ENCODE results near the gene MFAP4. TPM values are rescaled to one million over a fixed set of nuclear protein-coding genes. Genes with fewer than 3 reads are reported as not detected.

Gene MFAP4
- total RNA-seq, 1 experiment from 2014 or later: not detected

DNA sequence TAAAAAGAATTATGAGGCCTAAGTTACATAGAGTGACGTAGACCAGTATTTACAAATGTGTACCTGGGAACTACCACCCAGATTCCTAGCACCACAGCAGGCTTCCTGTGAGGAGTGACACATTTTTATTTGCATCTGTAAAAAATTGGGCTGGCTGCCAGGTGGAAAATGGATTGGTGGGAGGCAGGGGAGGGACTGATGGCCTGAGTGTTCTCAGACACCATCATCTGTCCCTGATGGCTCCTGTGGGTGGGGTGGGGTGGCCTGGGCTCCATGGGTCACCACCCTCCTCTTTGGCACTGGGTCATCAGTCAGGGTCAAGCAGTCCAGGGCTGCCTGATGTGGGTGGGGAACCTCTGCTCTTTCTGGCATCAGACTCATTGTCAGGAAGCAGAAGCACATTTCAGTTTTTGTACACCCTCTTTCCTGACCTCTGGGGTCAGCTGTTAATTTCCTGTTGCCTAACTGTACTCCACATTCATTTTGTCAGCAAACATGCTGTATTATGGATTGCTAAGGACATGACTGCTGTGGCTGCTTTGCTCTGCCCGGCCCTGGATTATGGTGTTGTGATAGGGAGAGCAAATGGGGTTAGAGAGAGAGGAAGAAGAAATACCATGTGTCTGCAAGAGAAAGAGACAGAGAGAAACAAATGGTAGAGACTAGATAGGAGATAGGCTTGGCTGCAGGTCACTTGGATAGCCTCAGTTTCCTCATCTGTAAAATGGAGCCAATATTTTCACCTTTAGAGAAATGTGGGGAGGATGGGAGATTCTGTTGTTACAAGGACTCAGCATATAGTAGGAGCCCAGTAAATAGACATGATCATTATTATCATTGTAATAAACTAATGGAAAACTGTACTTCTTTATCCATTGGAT lies 11.6 kb upstream of the MFAP4 start:
- intact Hi-C loops (cut with micrococcal nuclease; ENCODE audit: unreplicated experiment): no loop called here
- Histone ChIP-seq H3K4me1 (no peaks in the 10 kb centered on the region), H3K4me3 (ENCODE audit: low read depth, low read length) (no peak overlapping the region), H3K9me3 (no peaks in the 10 kb centered on the region), H3K36me3 (ENCODE audit: control insufficient read depth, insufficient read depth, low read length) (no peaks in the 10 kb centered on the region), H3K27me3 (replicated peaks; ENCODE audit: control insufficient read depth, insufficient read depth, low read length) (no peaks in the 10 kb centered on the region)
- Mint-ChIP-seq H3K27me3 (ENCODE audit: insufficient read depth, unreplicated experiment) (peaks cover 5% of the 10 kb centered on the region), H3K4me1 (ENCODE audit: low read depth, unreplicated experiment) (no peaks in the 10 kb centered on the region), H3K27ac (ENCODE audit: unreplicated experiment) (no peak overlapping the region), H3K9me3 (ENCODE audit: unreplicated experiment) (no peaks in the 10 kb centered on the region), H3K4me3 (ENCODE audit: unreplicated experiment) (no peak overlapping the region), H3K36me3 (ENCODE audit: insufficient read depth, unreplicated experiment) (no peaks in the 10 kb centered on the region)
- DNase-seq: no peak
- TF ChIP-seq, protein P1, sequence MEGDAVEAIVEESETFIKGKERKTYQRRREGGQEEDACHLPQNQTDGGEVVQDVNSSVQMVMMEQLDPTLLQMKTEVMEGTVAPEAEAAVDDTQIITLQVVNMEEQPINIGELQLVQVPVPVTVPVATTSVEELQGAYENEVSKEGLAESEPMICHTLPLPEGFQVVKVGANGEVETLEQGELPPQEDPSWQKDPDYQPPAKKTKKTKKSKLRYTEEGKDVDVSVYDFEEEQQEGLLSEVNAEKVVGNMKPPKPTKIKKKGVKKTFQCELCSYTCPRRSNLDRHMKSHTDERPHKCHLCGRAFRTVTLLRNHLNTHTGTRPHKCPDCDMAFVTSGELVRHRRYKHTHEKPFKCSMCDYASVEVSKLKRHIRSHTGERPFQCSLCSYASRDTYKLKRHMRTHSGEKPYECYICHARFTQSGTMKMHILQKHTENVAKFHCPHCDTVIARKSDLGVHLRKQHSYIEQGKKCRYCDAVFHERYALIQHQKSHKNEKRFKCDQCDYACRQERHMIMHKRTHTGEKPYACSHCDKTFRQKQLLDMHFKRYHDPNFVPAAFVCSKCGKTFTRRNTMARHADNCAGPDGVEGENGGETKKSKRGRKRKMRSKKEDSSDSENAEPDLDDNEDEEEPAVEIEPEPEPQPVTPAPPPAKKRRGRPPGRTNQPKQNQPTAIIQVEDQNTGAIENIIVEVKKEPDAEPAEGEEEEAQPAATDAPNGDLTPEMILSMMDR (IDR thresholded peaks at IDR 0.05; ENCODE audit: insufficient read depth in 1 of 2, low read depth in 1 of 2, low read length in 1 of 2, severe bottlenecking in 1 of 2, unreplicated experiment in 1 of 2): no peak
- BruUV-seq (replicated peaks): no TSS peak
- CTCF ChIA-PET: no interaction called here
- POLR2A ChIA-PET: no interaction called here

DNA sequence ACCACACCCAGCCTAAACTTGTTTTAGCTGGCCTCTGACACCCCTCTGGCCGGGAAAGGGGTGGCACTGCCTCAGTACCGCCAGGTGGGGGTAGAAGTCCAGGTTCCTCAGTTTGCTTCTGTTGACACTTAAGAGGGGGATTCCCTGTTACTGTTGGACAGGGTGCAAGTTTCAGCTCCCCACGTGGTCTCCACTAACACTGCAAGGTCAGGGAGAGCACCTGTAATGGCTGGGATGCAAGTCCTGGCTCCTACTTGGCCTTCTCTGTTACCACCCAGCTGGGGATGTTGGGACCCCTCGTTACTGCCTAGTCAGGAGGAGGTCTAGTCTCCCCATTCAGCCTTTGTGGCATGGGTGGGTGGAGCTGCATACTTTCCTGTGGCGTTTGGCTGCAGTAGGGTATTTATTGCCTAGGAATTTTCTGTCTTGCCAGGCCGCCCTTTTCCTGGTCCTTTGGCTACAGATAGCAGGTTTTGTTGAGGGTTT lies 10.6 kb upstream of the MFAP4 start:
- CTCF ChIA-PET: no interaction called here
- DNase-seq: no peak
- H3K4me1 ChIP-seq: no peaks in the 10 kb centered on the region

GRCh38 chr17:19392303-19392702 lies 5.3 kb upstream of the MFAP4 start:
- H3K27me3 ChIP-seq (replicated peaks; ENCODE audit: control insufficient read depth, insufficient read depth, low read length): no peaks in the 10 kb centered on the region
- intact Hi-C loops (cut with micrococcal nuclease; ENCODE audit: unreplicated experiment): no loop called here
- peak in 1 of 2 experiments; percentile 17 for DNase-seq
- no peak overlapping the region for H3K27ac Mint-ChIP-seq (ENCODE audit: unreplicated experiment)
- H3K9me3 Mint-ChIP-seq (ENCODE audit: unreplicated experiment): no peaks in the 10 kb centered on the region
- H3K9me3 ChIP-seq: no peaks in the 10 kb centered on the region
- no peak overlapping the region for H3K4me3 Mint-ChIP-seq (ENCODE audit: unreplicated experiment)
- H3K36me3 Mint-ChIP-seq (ENCODE audit: insufficient read depth, unreplicated experiment): no peaks in the 10 kb centered on the region
- BruUV-seq (replicated peaks): no TSS peak
- CTCF ChIA-PET: no interaction called here
- H3K36me3 ChIP-seq (ENCODE audit: control insufficient read depth, insufficient read depth, low read length): no peaks in the 10 kb centered on the region
- H3K27me3 Mint-ChIP-seq (ENCODE audit: insufficient read depth, unreplicated experiment): peaks cover 10% of the 10 kb centered on the region
- no peak overlapping the region for H3K4me3 ChIP-seq (ENCODE audit: low read depth, low read length)
- TF ChIP-seq, protein P1 (IDR thresholded peaks at IDR 0.05; ENCODE audit: insufficient read depth in 1 of 2, low read depth in 1 of 2, low read length in 1 of 2, severe bottlenecking in 1 of 2, unreplicated experiment in 1 of 2): no peak
- peaks cover 8% of the 10 kb centered on the region for H3K4me1 Mint-ChIP-seq (ENCODE audit: low read depth, unreplicated experiment)
- POLR2A ChIA-PET: no interaction called here
- H3K4me1 ChIP-seq: peaks cover 10% of the 10 kb centered on the region; the same call in 1 of the 2 replicates

More for the DNA sequence above, 10.6 kb upstream of the MFAP4 start:
- no peaks in the 10 kb centered on the region for H3K9me3 Mint-ChIP-seq (ENCODE audit: unreplicated experiment)
- H3K27ac Mint-ChIP-seq (ENCODE audit: unreplicated experiment): no peak overlapping the region
- BruUV-seq (replicated peaks): no TSS peak
- H3K27me3 Mint-ChIP-seq (ENCODE audit: insufficient read depth, unreplicated experiment): peaks cover 9% of the 10 kb centered on the region
- H3K27me3 ChIP-seq (replicated peaks; ENCODE audit: control insufficient read depth, insufficient read depth, low read length): no peaks in the 10 kb centered on the region
- intact Hi-C loops (cut with micrococcal nuclease; ENCODE audit: unreplicated experiment): no loop called here
- H3K4me3 ChIP-seq (ENCODE audit: low read depth, low read length): no peak overlapping the region
- no peaks in the 10 kb centered on the region for H3K36me3 Mint-ChIP-seq (ENCODE audit: insufficient read depth, unreplicated experiment)
- H3K36me3 ChIP-seq (ENCODE audit: control insufficient read depth, insufficient read depth, low read length): no peaks in the 10 kb centered on the region
- H3K4me3 Mint-ChIP-seq (ENCODE audit: unreplicated experiment): no peak overlapping the region
- POLR2A ChIA-PET: no interaction called here
- H3K9me3 ChIP-seq: no peaks in the 10 kb centered on the region
- TF ChIP-seq, protein P1 (IDR thresholded peaks at IDR 0.05; ENCODE audit: insufficient read depth in 1 of 2, low read depth in 1 of 2, low read length in 1 of 2, severe bottlenecking in 1 of 2, unreplicated experiment in 1 of 2): peak in 1 of 2 experiments; percentile 18
- H3K4me1 Mint-ChIP-seq (ENCODE audit: low read depth, unreplicated experiment): no peaks in the 10 kb centered on the region
